ENCODE data around the gene EPSTI1. TPM values are rescaled to one million over a fixed set of nuclear protein-coding genes. Genes with fewer than 3 reads are reported as not detected.

Gene EPSTI1
- polyA plus RNA-seq, 1 of the 3 experiments (the other 2 are of a cell fraction) = 0.02 TPM

GRCh38 chr13:42977219-42977659 lies 14.8 kb downstream of the EPSTI1 start:
- Histone ChIP-seq H2AFZ (ENCODE audit: low read depth) (no peak overlapping the region), H3K4me3 (ENCODE audit: low read depth in 2 of 2, low read length in 1 of 2) (no peak overlapping the region), H4K20me1 (ENCODE audit: insufficient read depth) (no peaks in the 10 kb centered on the region), H3K27ac (ENCODE audit: low read depth in 2 of 2, low read length in 1 of 2) (no peak overlapping the region), H3K9ac (no peak overlapping the region), H3K36me3 (replicated peaks in 1 of 2; ENCODE audit: control insufficient read depth in 1 of 2, insufficient read depth in 2 of 2, low read length in 1 of 2) (no peaks in the 10 kb centered on the region), H3K27me3 (ENCODE audit: insufficient read depth) (no peaks in the 10 kb centered on the region), H3K4me2 (no peak overlapping the region), H3F3A (replicated peaks; ENCODE audit: insufficient read depth) (no peaks in the 10 kb centered on the region), H3K9me3 (no peaks in the 10 kb centered on the region), H3K4me1 (ENCODE audit: control insufficient read depth in 1 of 2, insufficient read depth in 2 of 2, low read depth in 1 of 2, low read length in 1 of 2) (no peaks in the 10 kb centered on the region), H3K9me2 (no peaks in the 10 kb centered on the region), H3K79me2 (ENCODE audit: insufficient read depth) (no peaks in the 10 kb centered on the region)
- TF ChIP-seq FOXM1 (IDR thresholded peaks at IDR 0.05; ENCODE audit: low read depth) (no peak), ZBTB33 (IDR thresholded peaks at IDR 0.05; ENCODE audit: borderline replicate concordance, low read depth) (no peak), MEF2A (IDR thresholded peaks at IDR 0.05; ENCODE audit: borderline replicate concordance, low read depth) (no peak), RFX5 (IDR thresholded peaks at IDR 0.05; ENCODE audit: low read length) (no peak), SMC3 (IDR thresholded peaks at IDR 0.05; ENCODE audit: low read depth, low read length) (no peak), RCOR1 (IDR thresholded peaks at IDR 0.05; ENCODE audit: low read length) (no peak), SIN3A (IDR thresholded peaks at IDR 0.05; ENCODE audit: borderline replicate concordance, low read depth, low read length) (no peak), GATA2 (CRISPR knock-in tag; IDR thresholded peaks at IDR 0.05) (no peak), RXRA (IDR thresholded peaks at IDR 0.05; ENCODE audit: borderline replicate concordance, low read depth) (no peak), ELF1 (IDR thresholded peaks at IDR 0.05) (no peak)
- no peak for DNase-seq
- POLR2A ChIA-PET = no interaction called here
- WGBS (ENCODE audit: low lambda C conversion rate) = 97% methylated on average over 1 of the region's 1 CpG
- CTCF ChIA-PET = no interaction called here

GRCh38 chr13:42976066-42976465 lies 16.0 kb downstream of the EPSTI1 start:
- ChIA-PET CTCF (interaction anchor here (1.2 kb wide), 1 partner anchor 109 kb away, joined by 3 read pairs; no protein-coding TSS in a partner anchor), POLR2A (no interaction called here)
- TF ChIP-seq RCOR1 (IDR thresholded peaks at IDR 0.05; ENCODE audit: low read length) (no peak), GATA2 (CRISPR knock-in tag; IDR thresholded peaks at IDR 0.05) (no peak), RXRA (IDR thresholded peaks at IDR 0.05; ENCODE audit: borderline replicate concordance, low read depth) (no peak), ZBTB33 (IDR thresholded peaks at IDR 0.05; ENCODE audit: borderline replicate concordance, low read depth) (no peak), TCF12 (IDR thresholded peaks at IDR 0.05) (no peak), TEAD4 (IDR thresholded peaks at IDR 0.05; ENCODE audit: borderline replicate concordance, insufficient read depth) (no peak), MXI1 (IDR thresholded peaks at IDR 0.05; ENCODE audit: low read depth, low read length) (no peak), USF2 (IDR thresholded peaks at IDR 0.05; ENCODE audit: borderline replicate concordance, low read depth, low read length) (no peak), SIN3A (IDR thresholded peaks at IDR 0.05; ENCODE audit: borderline replicate concordance, low read depth, low read length) (no peak), FOXM1 (IDR thresholded peaks at IDR 0.05; ENCODE audit: low read depth) (no peak), USF1 (IDR thresholded peaks at IDR 0.05; ENCODE audit: borderline replicate concordance, low read depth) (no peak)
- Histone ChIP-seq H3K79me2 (ENCODE audit: insufficient read depth) (no peaks in the 10 kb centered on the region), H3K4me3 (ENCODE audit: low read depth in 2 of 2, low read length in 1 of 2) (no peak overlapping the region), H3K27ac (ENCODE audit: low read depth in 2 of 2, low read length in 1 of 2) (no peak overlapping the region), H3F3A (replicated peaks; ENCODE audit: insufficient read depth) (no peaks in the 10 kb centered on the region), H3K9ac (no peak overlapping the region), H3K36me3 (replicated peaks in 1 of 2; ENCODE audit: control insufficient read depth in 1 of 2, insufficient read depth in 2 of 2, low read length in 1 of 2) (no peaks in the 10 kb centered on the region), H3K4me1 (ENCODE audit: control insufficient read depth in 1 of 2, insufficient read depth in 2 of 2, low read depth in 1 of 2, low read length in 1 of 2) (no peaks in the 10 kb centered on the region), H3K4me2 (no peak overlapping the region), H3K9me3 (no peaks in the 10 kb centered on the region), H3K27me3 (ENCODE audit: insufficient read depth) (no peaks in the 10 kb centered on the region), H2AFZ (ENCODE audit: low read depth) (no peak overlapping the region), H3K9me2 (no peaks in the 10 kb centered on the region), H4K20me1 (ENCODE audit: insufficient read depth) (no peaks in the 10 kb centered on the region)
- DNase-seq = no peak
- WGBS (ENCODE audit: low lambda C conversion rate) = 92% methylated on average over 3 of the region's 3 CpGs
